Measurements from ENCODE around the gene C8A. TPM values are rescaled to one million over a fixed set of nuclear protein-coding genes. Genes with fewer than 3 reads are reported as not detected.

The C8A gene
- total RNA-seq (2013; cell fraction: nucleolus; rRNA removed), result not detected in 2 replicates
- total RNA-seq (2014; rRNA removed) (not detected in 2 replicates), total RNA-seq (2014; rRNA removed; fragmentation: Illumina TruSeq; extraction: Trizol) (not detected in 2 replicates), total RNA-seq (2021) (0.19 TPM in 1 of 2 replicates, not detected in the other), polyA plus RNA-seq (2011; rRNA removed) (not detected in 2 replicates), polyA plus RNA-seq (2014; fragmentation: Illumina TruSeq; extraction: Trizol) (not detected in 2 replicates), polyA plus RNA-seq (2014; fragmentation: Nextera tagmentation; extraction: Ambion mirVana) (not detected), polyA plus RNA-seq (2014; rRNA removed) (not detected in 2 replicates), polyA plus RNA-seq (2016; fragmentation: Nextera tagmentation; extraction: Ambion mirVana) (not detected), polyA minus RNA-seq (2011; rRNA and poly(A)+ RNA removed) (not detected in 2 replicates), Bru-seq, nascent RNA (percentile 3 among the genes with signal in this experiment), BruChase-seq, experiment 1, labeled RNA remaining after a 6-hour chase (not detected), BruChase-seq, experiment 2, labeled RNA remaining after a 2-hour chase (not detected)
- not detected for polyA plus RNA-seq (2011; ENCODE audit: low read depth)
- polyA plus RNA-seq (2011; cell fraction: cytosol; rRNA removed), result not detected in 2 replicates
- not detected in 2 replicates for polyA plus RNA-seq (2011; cell fraction: nucleus; rRNA removed)
- polyA plus RNA-seq (2012), result not detected in 2 replicates
- not detected in 2 replicates for polyA minus RNA-seq (2011; cell fraction: cytosol; rRNA and poly(A)+ RNA removed)
- not detected in 2 replicates for polyA minus RNA-seq (2011; cell fraction: nucleus; rRNA and poly(A)+ RNA removed)
- long read RNA-seq, experiment 1, result 0 reads
- long read RNA-seq, experiment 2, result 0 reads

GRCh38 chr1:56854521-56855099, at the start of gene C8A:
TSS of gene C8A (plus strand) at chr1:56854797. CDS start at chr1:56854902, 105 bp downstream.
- ChIA-PET SMC1A (ENCODE audit: uncharacterized antibody, unreplicated experiment) (no interaction called here), POLR2A (no interaction called here), CTCF (no interaction called here), RAD21 (ENCODE audit: unreplicated experiment) (no interaction called here)
- BruUV-seq (replicated peaks), result no TSS peak
- no peak within 1 kb of the TSS for H3K9ac ChIP-seq (ENCODE audit: control insufficient read depth, insufficient read depth, low read length)
- ATAC-seq (no peak), DNase-seq (ENCODE audit: low read depth, low spot score) (no peak), FAIRE-seq (no peak)
- whole genome bisulfite sequencing (ENCODE audit: insufficient coverage, insufficient replicate concordance, low lambda C conversion rate, missing lambda C conversion rate), result 0% methylated on average over 3 of the region's 3 CpGs
- H4K20me1 ChIP-seq (ENCODE audit: control insufficient read depth, insufficient read depth), result no peaks in the 10 kb centered on the region
- no peaks in the 10 kb centered on the region for H3K4me1 ChIP-seq (ENCODE audit: control insufficient read depth, insufficient read depth, low read length)
- intact Hi-C loops (cut with micrococcal nuclease; ENCODE audit: unreplicated experiment), result no loop called here
- H2AFZ ChIP-seq (ENCODE audit: control insufficient read depth, low read depth, low read length), result no peak within 1 kb of the TSS
- in situ Hi-C loops (cut with MboI), result no loop called here
- no peaks in the 10 kb centered on the region for H3K27me3 ChIP-seq (replicated peaks in 1 of 2; ENCODE audit: control insufficient read depth in 2 of 2, insufficient read depth in 2 of 2, low read length in 1 of 2)
- H3K4me2 ChIP-seq (ENCODE audit: control insufficient read depth, insufficient read depth), result no peak within 1 kb of the TSS
- no peaks in the 10 kb centered on the region for H3K36me3 ChIP-seq (ENCODE audit: control insufficient read depth in 2 of 2, insufficient read depth in 2 of 2, low read length in 1 of 2)
- H3K27ac ChIP-seq (ENCODE audit: control insufficient read depth, insufficient read depth), result no peak within 1 kb of the TSS
- H3K79me2 ChIP-seq (ENCODE audit: control insufficient read depth, insufficient read depth, low read length), result no peaks in the 10 kb centered on the region
- H3K9me3 ChIP-seq (replicated peaks; ENCODE audit: control insufficient read depth, insufficient read depth, low read length), result no peaks in the 10 kb centered on the region
- no peak within 1 kb of the TSS for H3K4me3 ChIP-seq
- TF ChIP-seq KDM1A (IDR thresholded peaks at IDR 0.05; ENCODE audit: borderline replicate concordance), result no peak
- TF ChIP-seq FOXK2 (IDR thresholded peaks at IDR 0.05), result no peak

- intact Hi-C loops (cut with micrococcal nuclease; ENCODE audit: unreplicated experiment) (loop anchor here (10.0 kb wide), 1 partner anchor 1432 kb away; no protein-coding TSS in a partner anchor), in situ Hi-C loops (cut with MboI) (no loop called here)
- 5% methylated on average over 3 of the region's 3 CpGs for WGBS (ENCODE audit: insufficient coverage, insufficient replicate concordance, low lambda C conversion rate, missing lambda C conversion rate)
- Histone ChIP-seq H4K20me1 (ENCODE audit: control insufficient read depth, insufficient read depth) (no peaks in the 10 kb centered on the region), H3K4me1 (ENCODE audit: control insufficient read depth, insufficient read depth, low read length) (no peaks in the 10 kb centered on the region), H3K9ac (ENCODE audit: control insufficient read depth, insufficient read depth, low read length) (no peak overlapping the region), H2AFZ (ENCODE audit: control insufficient read depth, low read depth, low read length) (no peak overlapping the region), H3K36me3 (ENCODE audit: control insufficient read depth in 2 of 2, insufficient read depth in 2 of 2, low read length in 1 of 2) (no peaks in the 10 kb centered on the region), H3K9me3 (replicated peaks; ENCODE audit: control insufficient read depth, insufficient read depth, low read length) (no peaks in the 10 kb centered on the region), H3K4me3 (no peak overlapping the region), H3K4me2 (ENCODE audit: control insufficient read depth, insufficient read depth) (no peak overlapping the region), H3K27ac (ENCODE audit: control insufficient read depth, insufficient read depth) (no peak overlapping the region), H3K79me2 (ENCODE audit: control insufficient read depth, insufficient read depth, low read length) (no peaks in the 10 kb centered on the region), H3K27me3 (replicated peaks in 1 of 2; ENCODE audit: control insufficient read depth in 2 of 2, insufficient read depth in 2 of 2, low read length in 1 of 2) (no peaks in the 10 kb centered on the region)
- POLR2A ChIA-PET, result no interaction called here
- FAIRE-seq (no peak), ATAC-seq (no peak), DNase-seq (ENCODE audit: low read depth, low spot score) (no peak)
- BruUV-seq (replicated peaks), result no TSS peak
- RAD21 ChIA-PET (ENCODE audit: unreplicated experiment), result no interaction called here
- SMC1A ChIA-PET (ENCODE audit: uncharacterized antibody, unreplicated experiment), result interaction anchor here (1.4 kb wide), 1 partner anchor 10 kb away, joined by 6 read pairs; no protein-coding TSS in a partner anchor
- CTCF ChIA-PET, result no interaction called here
- no peak for TF ChIP-seq POLR2AphosphoS2 (IDR thresholded peaks at IDR 0.05; ENCODE audit: low read depth, low read length)
- TF ChIP-seq BMI1 (IDR thresholded peaks at IDR 0.05; ENCODE audit: borderline replicate concordance), result no peak
- TF ChIP-seq BACH1 (IDR thresholded peaks at IDR 0.05; ENCODE audit: borderline replicate concordance), result no peak
- no peak for TF ChIP-seq IKZF1 (conservative IDR thresholded peaks at IDR 0.05)
- TF ChIP-seq SREBF2 (IDR thresholded peaks at IDR 0.05; ENCODE audit: low read length), result no peak
- no peak for TF ChIP-seq NFIC (IDR thresholded peaks at IDR 0.05; ENCODE audit: low read depth, low read length)
- TF ChIP-seq POLR2AphosphoS5 (IDR thresholded peaks at IDR 0.05; ENCODE audit: low read length), result no peak
- TF ChIP-seq GATAD2B (conservative IDR thresholded peaks at IDR 0.05; ENCODE audit: low read depth), result no peak
- TF ChIP-seq SUZ12 (IDR thresholded peaks at IDR 0.05; ENCODE audit: unreplicated experiment), result no peak
- TF ChIP-seq RUNX3 (IDR thresholded peaks at IDR 0.05; ENCODE audit: low read length), result no peak
Measured at GRCh38 chr1:56806804-56807203, 47.8 kb upstream of the C8A start.

Measured in GM12878 (cell line).